ENCODE data around the gene GBP3.
"Not testable (repeated sequence)": the region's sequence is repeated elsewhere in the genome, so short reads cannot be mapped to it uniquely, and the experiment has no call there.

Gene GBP3

GRCh38 chr1:89063094-89063493 lies 40.4 kb upstream of the GBP3 start:
- TF ChIP-seq CTCF (IDR thresholded peaks at IDR 0.05; ENCODE audit: borderline replicate concordance, insufficient read depth, low read depth, low read length), result no peak
- H3K4me3 ChIP-seq (ENCODE audit: low read depth, low read length), result no peak overlapping the region

- H3K4me3 ChIP-seq (ENCODE audit: low read depth, low read length), result no peak overlapping the region
- no peak for TF ChIP-seq CTCF (IDR thresholded peaks at IDR 0.05; ENCODE audit: borderline replicate concordance, insufficient read depth, low read depth, low read length)
Measured at GRCh38 chr1:89060091-89060490, 37.4 kb upstream of the GBP3 start.

GRCh38 chr1:89051955-89052312 lies 29.3 kb upstream of the GBP3 start:
- no peak overlapping the region for H3K4me3 ChIP-seq (ENCODE audit: low read depth, low read length)
- no peak for TF ChIP-seq CTCF (IDR thresholded peaks at IDR 0.05; ENCODE audit: borderline replicate concordance, insufficient read depth, low read depth, low read length)

- no peak overlapping the region for H3K4me3 ChIP-seq (ENCODE audit: low read depth, low read length)
- no peak for TF ChIP-seq CTCF (IDR thresholded peaks at IDR 0.05; ENCODE audit: borderline replicate concordance, insufficient read depth, low read depth, low read length)
Measured at GRCh38 chr1:89051300-89051954, 28.8 kb upstream of the GBP3 start.

GRCh38 chr1:89050649-89051033 lies 28.0 kb upstream of the GBP3 start:
- no peak overlapping the region for H3K4me3 ChIP-seq (ENCODE audit: low read depth, low read length)
- TF ChIP-seq CTCF (IDR thresholded peaks at IDR 0.05; ENCODE audit: borderline replicate concordance, insufficient read depth, low read depth, low read length), result no peak

GRCh38 chr1:89049901-89050648 lies 27.4 kb upstream of the GBP3 start:
- H3K4me3 ChIP-seq (ENCODE audit: low read depth, low read length), result not testable (repeated sequence)

- H3K4me3 ChIP-seq (ENCODE audit: low read depth, low read length), result not testable (repeated sequence)
Measured at GRCh38 chr1:89049187-89049586, 26.5 kb upstream of the GBP3 start.

GRCh38 chr1:89047734-89048133 lies 25.1 kb upstream of the GBP3 start:
- H3K4me3 ChIP-seq (ENCODE audit: low read depth, low read length), result no peak overlapping the region
- TF ChIP-seq CTCF (IDR thresholded peaks at IDR 0.05; ENCODE audit: borderline replicate concordance, insufficient read depth, low read depth, low read length), result no peak

- H3K4me3 ChIP-seq (ENCODE audit: low read depth, low read length), result not testable (repeated sequence)
Measured at GRCh38 chr1:89046318-89047183, 23.9 kb upstream of the GBP3 start.
